Erythroblast (primary cell): ENCODE results near the gene SPATA20.

Experiments
- GATA1 ChIP-seq: IDR thresholded peaks from 2 replicates; pipeline ENCODE4 v1.6.1; 2011; ENCODE audit warnings: low read depth, mild to moderate bottlenecking, control low read depth, low read length, moderate library complexity
- POLR2A ChIP-seq: IDR thresholded peaks from 2 replicates; pipeline ENCODE4 v1.6.1; 2011; ENCODE audit warnings: mild to moderate bottlenecking, low read length

DNA sequence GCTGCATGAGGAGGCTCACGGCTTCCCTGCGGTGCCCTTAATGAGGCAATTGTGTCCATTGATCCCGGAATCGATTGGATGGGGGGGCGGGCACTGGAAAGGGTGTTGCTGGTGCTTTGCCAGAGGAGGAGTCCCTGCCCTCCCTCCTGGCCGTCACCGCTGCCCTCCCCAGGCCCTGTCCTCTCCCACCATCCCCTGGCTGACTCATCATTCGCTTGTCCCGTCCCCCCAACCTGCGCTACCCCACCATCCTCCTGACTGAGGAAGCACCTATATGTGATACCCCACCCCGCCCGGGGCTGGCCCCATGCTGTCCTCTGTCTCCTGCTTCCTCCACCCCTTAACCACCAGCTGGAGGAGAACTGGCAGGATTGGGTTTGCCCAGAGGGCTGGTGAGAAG, 34.3 kb downstream of the SPATA20 start:
- no peak for TF ChIP-seq POLR2A
- no peak for TF ChIP-seq GATA1
